Testis (tissue), 3 donors: ENCODE measurements around the gene SCP2. TPM values are rescaled to one million over a fixed set of nuclear protein-coding genes. Genes with fewer than 3 reads are reported as not detected.

Source experiments
- DNase-seq: peaks from one replicate; pipeline ENCODE4 v3.0.0-alpha.2; 2019
- H3K27ac ChIP-seq, 2 donors: fragments of 200-600 bp; sonication (generic); one replicate each; pipeline ENCODE4 v1.5.1; 2019
- H3K27me3 ChIP-seq: fragments of 200-600 bp; sonication (generic); one replicate; pipeline ENCODE4 v1.5.1; 2019
- H3K36me3 ChIP-seq: fragments of 200-600 bp; sonication (generic); one replicate; pipeline ENCODE4 v1.5.1; 2017; ENCODE audit warnings: low read depth; ENCODE audit errors: missing control alignments
- H3K4me1 ChIP-seq: fragments of 200-600 bp; sonication (generic); one replicate; pipeline ENCODE4 v1.5.1; 2019
- H3K4me3 ChIP-seq, 2 donors: fragments of 200-600 bp; sonication (generic); one replicate each; pipeline ENCODE4 v1.5.1; 2017 to 2019
- H3K9me3 ChIP-seq: fragments of 200-600 bp; sonication (generic); one replicate; pipeline ENCODE4 v1.5.1; 2017
- POLR2A ChIP-seq: fragments of 450-650 bp; IDR thresholded peaks from one replicate; pipeline ENCODE4 v1.6.1; 2017; ENCODE audit warnings: antibody characterized with exemption, mild to moderate bottlenecking, moderate library complexity
- WGBS, 2 donors: methylation state at CpG; one replicate each; pipeline ENCODE4 v1.1.5; 2018; 5-methylcytosine and 5-hydroxymethylcytosine counted together
- intact Hi-C: fragments of 100-400 bp; cut with DNase I; formaldehyde crosslinking; loops from one replicate; pipeline ENCODE4 v1.15.1; 2023; ENCODE audit warnings: low total_unique reads
- polyA plus RNA-seq: library from polyadenylated mRNA; stranded (reverse); fragments of 350-450 nt; fragmentation: Illumina TruSeq; extraction: RNeasy Lipid Tissue Mini Kit (QIAGEN cat#74804); gene quantifications from one replicate; pipeline ENCODE4 v1.2.3, GENCODE V29; 2014; ENCODE audit warnings: low read depth, low replicate concordance; ENCODE audit not compliant: insufficient read depth
- total RNA-seq, 2 donors: library from RNA; depleted of rRNA; stranded (reverse); fragments of >200 nt; gene quantifications; one replicate each; pipeline ENCODE4 v1.2.3, GENCODE V29; 2016
- TF ChIP-seq, protein P1 (sequence below), 3 experiments: fragments of 450-650 bp in 2 of 3; fragments of 200-600 bp in 1 of 3; sonication (generic) in 1 of 3; IDR thresholded peaks; one replicate each; pipeline ENCODE4 v1.5.1; 2016 to 2019; ENCODE audit warnings: antibody characterized with exemption in 3 of 3, mild to moderate bottlenecking in 2 of 3, moderate library complexity in 1 of 3

The SCP2 gene
- total and polyA plus RNA-seq, 3 donors from 2014 or later = 102 to 108 (median 103) TPM

DNA sequence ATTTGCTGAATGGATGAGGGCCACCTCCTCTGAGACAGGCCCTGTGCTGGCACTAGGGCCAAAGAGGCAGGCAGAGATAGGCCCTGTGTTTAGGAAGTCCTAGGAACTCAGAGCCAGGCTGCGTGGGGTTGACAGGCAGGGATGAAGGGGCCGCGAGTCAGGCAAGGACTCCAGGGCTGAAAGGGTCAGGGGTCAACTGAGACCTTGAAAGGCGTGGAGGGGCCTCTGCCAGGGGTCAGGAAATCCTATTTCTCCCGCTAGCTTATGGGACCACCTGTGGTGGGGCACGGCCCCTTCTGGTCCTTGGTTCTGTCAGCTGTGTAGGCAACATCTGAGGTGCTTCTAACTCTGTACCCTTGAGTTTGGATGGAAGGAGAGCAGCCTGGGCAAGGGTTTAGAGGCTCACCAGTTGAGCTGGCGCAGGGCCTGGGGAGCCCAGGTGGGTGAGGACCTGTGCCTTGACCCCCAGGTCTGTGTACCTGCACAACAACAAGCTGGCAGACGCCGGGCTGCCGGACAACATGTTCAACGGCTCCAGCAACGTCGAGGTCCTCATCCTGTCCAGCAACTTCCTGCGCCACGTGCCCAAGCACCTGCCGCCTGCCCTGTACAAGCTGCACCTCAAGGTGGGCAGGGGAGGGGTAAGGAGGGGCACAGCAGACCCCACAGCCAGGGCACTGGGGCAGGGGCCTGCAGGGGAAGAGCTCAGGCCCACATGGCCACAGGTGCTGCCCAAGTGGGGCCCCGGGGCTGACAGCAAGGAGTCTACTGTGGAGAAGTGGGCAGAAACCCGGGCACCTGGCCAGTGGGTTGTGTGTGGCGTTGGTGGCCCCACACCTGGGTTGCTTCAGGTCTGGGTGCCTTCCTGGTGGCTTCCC is 149.9 kb downstream of the SCP2 start:
- intact Hi-C loops = no loop called here
- no peak for TF ChIP-seq POLR2A
- TF ChIP-seq, protein P1, sequence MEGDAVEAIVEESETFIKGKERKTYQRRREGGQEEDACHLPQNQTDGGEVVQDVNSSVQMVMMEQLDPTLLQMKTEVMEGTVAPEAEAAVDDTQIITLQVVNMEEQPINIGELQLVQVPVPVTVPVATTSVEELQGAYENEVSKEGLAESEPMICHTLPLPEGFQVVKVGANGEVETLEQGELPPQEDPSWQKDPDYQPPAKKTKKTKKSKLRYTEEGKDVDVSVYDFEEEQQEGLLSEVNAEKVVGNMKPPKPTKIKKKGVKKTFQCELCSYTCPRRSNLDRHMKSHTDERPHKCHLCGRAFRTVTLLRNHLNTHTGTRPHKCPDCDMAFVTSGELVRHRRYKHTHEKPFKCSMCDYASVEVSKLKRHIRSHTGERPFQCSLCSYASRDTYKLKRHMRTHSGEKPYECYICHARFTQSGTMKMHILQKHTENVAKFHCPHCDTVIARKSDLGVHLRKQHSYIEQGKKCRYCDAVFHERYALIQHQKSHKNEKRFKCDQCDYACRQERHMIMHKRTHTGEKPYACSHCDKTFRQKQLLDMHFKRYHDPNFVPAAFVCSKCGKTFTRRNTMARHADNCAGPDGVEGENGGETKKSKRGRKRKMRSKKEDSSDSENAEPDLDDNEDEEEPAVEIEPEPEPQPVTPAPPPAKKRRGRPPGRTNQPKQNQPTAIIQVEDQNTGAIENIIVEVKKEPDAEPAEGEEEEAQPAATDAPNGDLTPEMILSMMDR (IDR thresholded peaks at IDR 0.05) = no peak

DNA sequence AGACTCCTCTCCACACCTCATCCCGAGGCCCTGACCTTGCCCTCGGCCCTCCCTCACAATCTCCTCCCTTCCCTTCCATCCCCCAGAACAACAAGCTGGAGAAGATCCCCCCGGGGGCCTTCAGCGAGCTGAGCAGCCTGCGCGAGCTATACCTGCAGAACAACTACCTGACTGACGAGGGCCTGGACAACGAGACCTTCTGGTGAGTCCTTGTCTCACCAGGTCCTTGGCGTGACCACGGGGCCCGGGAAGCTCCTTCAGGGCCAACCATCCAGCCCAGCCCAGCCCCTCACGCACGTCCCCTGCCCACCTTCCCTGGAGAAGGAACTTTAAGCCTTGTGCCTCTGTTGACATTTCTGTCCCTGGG is 150.5 kb downstream of the SCP2 start:
- Histone ChIP-seq H3K27ac (no peak overlapping the region), H3K4me3 (no peak overlapping the region), H3K27me3 (no peaks in the 10 kb centered on the region), H3K4me1 (peaks cover 15% of the 10 kb centered on the region), H3K36me3 (no peaks in the 10 kb centered on the region), H3K9me3 (no peaks in the 10 kb centered on the region)
- 91 to 97% methylated on average over 10 to 12 of the region's 13 CpGs for WGBS, 2 donors
- TF ChIP-seq POLR2A = no peak
- TF ChIP-seq, protein P1 (IDR thresholded peaks at IDR 0.05) = no peak
- no peak for DNase-seq
- intact Hi-C loops = no loop called here

More for the DNA sequence above, 149.9 kb downstream of the SCP2 start:
- Histone ChIP-seq H3K9me3 (no peaks in the 10 kb centered on the region), H3K27me3 (no peaks in the 10 kb centered on the region), H3K4me3 (no peak overlapping the region), H3K4me1 (peaks cover 15% of the 10 kb centered on the region), H3K36me3 (no peaks in the 10 kb centered on the region), H3K27ac (no peak overlapping the region)
- WGBS, 2 donors = 88 to 92% methylated on average over 4 to 19 of the region's 19 CpGs
- DNase-seq = no peak

DNA sequence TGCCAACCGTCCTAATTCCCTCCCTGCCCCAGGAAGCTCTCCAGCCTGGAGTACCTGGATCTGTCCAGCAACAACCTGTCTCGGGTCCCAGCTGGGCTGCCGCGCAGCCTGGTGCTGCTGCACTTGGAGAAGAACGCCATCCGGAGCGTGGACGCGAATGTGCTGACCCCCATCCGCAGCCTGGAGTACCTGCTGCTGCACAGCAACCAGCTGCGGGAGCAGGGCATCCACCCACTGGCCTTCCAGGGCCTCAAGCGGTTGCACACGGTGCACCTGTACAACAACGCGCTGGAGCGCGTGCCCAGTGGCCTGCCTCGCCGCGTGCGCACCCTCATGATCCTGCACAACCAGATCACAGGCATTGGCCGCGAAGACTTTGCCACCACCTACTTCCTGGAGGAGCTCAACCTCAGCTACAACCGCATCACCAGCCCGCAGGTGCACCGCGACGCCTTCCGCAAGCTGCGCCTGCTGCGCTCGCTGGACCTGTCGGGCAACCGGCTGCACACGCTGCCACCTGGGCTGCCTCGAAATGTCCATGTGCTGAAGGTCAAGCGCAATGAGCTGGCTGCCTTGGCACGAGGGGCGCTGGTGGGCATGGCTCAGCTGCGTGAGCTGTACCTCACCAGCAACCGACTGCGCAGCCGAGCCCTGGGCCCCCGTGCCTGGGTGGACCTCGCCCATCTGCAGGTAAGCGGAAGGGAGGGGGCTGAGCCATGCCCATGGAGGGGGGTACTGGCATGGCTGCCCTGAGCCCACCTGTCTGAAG is 151.4 kb downstream of the SCP2 start:
- 95 to 96% methylated on average over 36 to 44 of the region's 46 CpGs for WGBS, 2 donors
- H3K9me3 ChIP-seq = no peaks in the 10 kb centered on the region
- intact Hi-C loops = no loop called here
- H3K36me3 ChIP-seq = no peaks in the 10 kb centered on the region
- no peak overlapping the region for H3K4me3 ChIP-seq
- H3K4me1 ChIP-seq = peaks cover 15% of the 10 kb centered on the region
- no peak for DNase-seq
- TF ChIP-seq, protein P1 (IDR thresholded peaks at IDR 0.05) = no peak
- no peak for TF ChIP-seq POLR2A
- H3K27ac ChIP-seq = no peak overlapping the region
- H3K27me3 ChIP-seq = no peaks in the 10 kb centered on the region

DNA sequence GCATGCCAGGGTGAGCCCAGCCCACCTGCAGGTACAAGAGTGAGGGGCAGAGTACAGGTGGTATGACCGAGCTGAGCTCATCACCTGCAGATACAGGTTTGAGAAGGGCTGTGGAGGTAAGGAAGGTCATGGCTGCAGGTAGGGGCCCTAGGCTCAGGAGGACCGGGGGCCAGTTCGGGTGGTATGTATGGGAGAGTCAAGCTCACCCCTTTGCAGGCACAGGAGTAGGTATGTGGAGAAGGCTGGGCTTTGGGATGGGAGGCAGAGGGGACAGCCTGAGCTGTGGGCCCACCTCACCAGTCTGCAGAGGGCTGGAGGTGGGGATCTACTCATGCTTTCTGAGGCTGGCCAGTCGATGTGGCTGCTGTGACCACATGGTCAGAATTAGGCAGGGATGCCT is 152.2 kb downstream of the SCP2 start:
- DNase-seq = no peak
- intact Hi-C loops = no loop called here
- H3K36me3 ChIP-seq = no peaks in the 10 kb centered on the region

More for the DNA sequence above, 152.2 kb downstream of the SCP2 start:
- TF ChIP-seq, protein P1 (IDR thresholded peaks at IDR 0.05) = no peak
- TF ChIP-seq POLR2A = no peak
- Histone ChIP-seq H3K9me3 (no peaks in the 10 kb centered on the region), H3K4me1 (peaks cover 8% of the 10 kb centered on the region), H3K27me3 (no peaks in the 10 kb centered on the region), H3K27ac (no peak overlapping the region), H3K4me3 (no peak overlapping the region)
- 75 to 88% methylated on average over 4 of the region's 4 CpGs for WGBS, 2 donors
